Activated naive CD4-positive, alpha-beta T cell treated with anti-CD3 and anti-CD28 coated beads, Interleukin-2, amount 10 ng/mL, durations not matched to agents 7 days and 5 days (primary cell): ENCODE data around the gene CNN2.
A peak's percentile ranks its signal among the peaks of the same experiment; 100 is the strongest.

Experiments used
- CTCF ChIA-PET: fragments of 350-600 bp; sonication (Branson Sonifier 250); formaldehyde crosslinking; loops from one replicate; lab custom pipeline; 2021; ENCODE audit warnings: antibody characterized with exemption; lab: Charles Lee
- DNase-seq: peaks from one replicate; pipeline ENCODE4 v3.0.0-alpha.2; 2020
- H3K27ac Mint-ChIP-seq: one replicate; pipeline ENCODE4 v1.8.0; 2021; ENCODE audit warnings: mild to moderate bottlenecking, moderate library complexity, mixed read lengths
- H3K27me3 Mint-ChIP-seq: one replicate; pipeline ENCODE4 v1.8.0; 2021; ENCODE audit warnings: mild to moderate bottlenecking, mixed read lengths
- H3K36me3 Mint-ChIP-seq: one replicate; pipeline ENCODE4 v1.8.0; 2021; ENCODE audit warnings: mixed read lengths
- H3K4me1 Mint-ChIP-seq: one replicate; pipeline ENCODE4 v1.8.0; 2021; ENCODE audit warnings: mixed read lengths
- H3K4me3 Mint-ChIP-seq: one replicate; pipeline ENCODE4 v1.8.0; 2021; ENCODE audit warnings: mild to moderate bottlenecking, moderate library complexity, mixed read lengths
- H3K9me3 Mint-ChIP-seq: one replicate; pipeline ENCODE4 v1.8.0; 2021; ENCODE audit warnings: mixed read lengths

CNN2 gene

DNA sequence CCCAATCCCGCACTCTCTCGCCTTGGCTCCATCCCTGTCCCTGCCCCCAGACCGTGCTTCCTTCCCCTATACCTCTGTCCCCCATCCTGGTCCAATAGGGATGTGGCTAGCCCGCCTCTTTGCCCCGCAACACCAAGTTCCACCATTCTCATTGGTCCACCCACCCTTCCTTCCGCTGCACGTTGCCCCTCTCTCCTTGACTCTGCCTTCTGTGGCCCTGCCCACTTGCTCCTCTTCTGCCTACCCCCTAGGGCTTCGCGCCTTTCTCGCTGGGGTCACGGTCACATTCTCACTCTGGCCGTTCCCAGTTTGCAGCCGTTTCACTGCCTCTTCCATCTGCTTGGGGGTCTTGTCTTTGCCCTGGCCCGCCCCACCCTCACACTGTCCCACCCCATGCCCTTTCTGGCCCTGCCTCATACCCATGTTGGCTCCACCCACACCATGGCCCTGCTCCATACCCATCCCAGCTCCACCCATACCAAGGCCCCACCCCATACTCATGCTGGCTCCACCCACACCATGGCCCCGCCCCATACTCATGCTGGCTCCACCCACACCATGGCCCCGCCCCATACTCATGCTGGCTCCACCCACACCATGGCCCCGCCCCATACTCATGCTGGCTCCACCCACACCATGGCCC lies 36.1 kb downstream of the CNN2 start:
- no peaks in the 10 kb centered on the region for H3K27me3 Mint-ChIP-seq
- CTCF ChIA-PET: no interaction called here
- H3K4me3 Mint-ChIP-seq: no peak overlapping the region
- peak; percentile 65 for DNase-seq
- peaks cover 14% of the 10 kb centered on the region for H3K36me3 Mint-ChIP-seq
- H3K9me3 Mint-ChIP-seq: peaks cover 4% of the 10 kb centered on the region
- H3K27ac Mint-ChIP-seq: no peak overlapping the region
- peaks cover 46% of the 10 kb centered on the region for H3K4me1 Mint-ChIP-seq

DNA sequence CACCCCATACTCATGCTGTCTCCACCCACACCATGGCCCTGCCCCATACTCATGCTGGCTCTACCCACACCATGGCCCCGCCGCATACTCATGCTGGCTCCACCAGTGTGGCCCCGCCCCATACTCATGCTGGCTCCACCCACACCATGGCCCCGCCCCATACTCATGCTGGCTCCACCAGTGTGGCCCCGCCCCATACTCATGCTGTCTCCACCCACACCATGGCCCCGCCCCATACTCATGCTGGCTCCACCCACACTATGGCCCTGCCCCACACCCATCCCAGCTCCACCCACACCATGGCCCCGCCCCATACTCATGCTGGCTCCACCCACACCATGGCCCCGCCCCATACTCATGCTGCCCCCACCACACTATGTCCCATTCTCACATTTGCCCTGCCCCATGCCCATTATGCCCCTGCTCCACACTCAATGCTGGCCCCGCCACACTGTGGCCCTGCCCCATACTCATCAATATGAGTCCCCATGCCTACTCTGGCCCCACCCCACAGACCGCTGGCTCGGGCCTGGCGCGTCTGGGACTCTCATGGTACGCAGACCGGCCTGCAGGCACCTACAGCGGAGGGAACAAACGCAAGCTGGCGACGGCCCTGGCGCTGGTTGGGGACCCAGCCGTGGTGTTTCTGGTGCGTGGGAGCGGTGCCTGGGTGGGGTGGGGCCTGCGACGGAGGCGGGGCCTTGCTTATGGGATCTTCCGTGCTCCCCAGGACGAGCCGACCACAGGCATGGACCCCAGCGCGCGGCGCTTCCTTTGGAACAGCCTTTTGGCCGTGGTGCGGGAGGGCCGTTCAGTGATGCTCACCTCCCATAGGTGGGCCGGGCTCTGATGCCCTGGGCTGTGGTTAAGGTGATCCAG lies 36.9 kb downstream of the CNN2 start:
- CTCF ChIA-PET: no interaction called here
- H3K4me1 Mint-ChIP-seq: peaks cover 39% of the 10 kb centered on the region
- peaks cover 3% of the 10 kb centered on the region for H3K9me3 Mint-ChIP-seq
- peaks cover 14% of the 10 kb centered on the region for H3K36me3 Mint-ChIP-seq
- no peaks in the 10 kb centered on the region for H3K27me3 Mint-ChIP-seq
- peak overlapping the region; percentile 60 for H3K27ac Mint-ChIP-seq
- no peak overlapping the region for H3K4me3 Mint-ChIP-seq
- DNase-seq: peak; percentile 79

DNA sequence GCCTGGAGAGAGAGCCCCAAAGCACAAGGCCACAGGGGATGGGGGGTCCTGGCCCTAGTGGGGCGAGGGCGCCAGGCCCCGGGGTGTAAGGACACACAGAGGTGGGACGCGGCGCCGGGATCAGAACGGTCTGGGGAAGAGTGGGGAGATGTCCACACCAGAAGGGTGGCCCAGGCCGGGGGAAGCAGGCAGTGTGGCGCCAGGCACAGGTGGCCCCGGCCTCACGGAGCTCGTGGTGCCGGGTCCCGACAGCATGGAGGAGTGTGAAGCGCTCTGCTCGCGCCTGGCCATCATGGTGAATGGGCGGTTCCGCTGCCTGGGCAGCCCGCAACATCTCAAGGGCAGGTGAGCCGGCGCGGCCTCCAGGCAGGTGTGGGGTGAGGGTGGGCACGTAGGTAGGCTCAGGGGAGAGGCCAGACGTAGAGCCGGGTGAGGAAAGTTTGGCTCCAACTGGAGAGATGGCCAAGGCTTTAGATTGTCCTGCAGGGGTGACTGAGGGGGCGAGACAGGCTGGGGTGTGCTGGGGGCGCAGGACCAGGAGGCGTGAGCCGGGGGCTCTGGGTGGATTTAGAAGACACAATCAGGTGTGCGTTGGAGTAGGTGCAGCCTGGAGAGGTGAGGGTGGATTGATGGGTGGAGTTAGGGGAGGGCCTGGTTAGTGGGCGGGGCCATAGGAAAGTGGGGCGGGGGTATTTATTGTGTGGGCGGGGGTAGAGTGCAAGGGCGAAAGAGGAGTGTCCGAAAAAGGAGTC lies 37.7 kb downstream of the CNN2 start:
- CTCF ChIA-PET: interaction anchor here (0.7 to 1.6 kb wide), 8 partner anchors 12 to 38 kb away, joined by 3 to 10 read pairs (median 4); partner anchors contain the start of gene CNN2
- no peak overlapping the region for H3K4me3 Mint-ChIP-seq
- H3K27me3 Mint-ChIP-seq: no peaks in the 10 kb centered on the region
- no peak overlapping the region for H3K27ac Mint-ChIP-seq
- peaks cover 3% of the 10 kb centered on the region for H3K9me3 Mint-ChIP-seq
- DNase-seq: peak; percentile 22
- H3K4me1 Mint-ChIP-seq: peaks cover 41% of the 10 kb centered on the region
- H3K36me3 Mint-ChIP-seq: peaks cover 19% of the 10 kb centered on the region

DNA sequence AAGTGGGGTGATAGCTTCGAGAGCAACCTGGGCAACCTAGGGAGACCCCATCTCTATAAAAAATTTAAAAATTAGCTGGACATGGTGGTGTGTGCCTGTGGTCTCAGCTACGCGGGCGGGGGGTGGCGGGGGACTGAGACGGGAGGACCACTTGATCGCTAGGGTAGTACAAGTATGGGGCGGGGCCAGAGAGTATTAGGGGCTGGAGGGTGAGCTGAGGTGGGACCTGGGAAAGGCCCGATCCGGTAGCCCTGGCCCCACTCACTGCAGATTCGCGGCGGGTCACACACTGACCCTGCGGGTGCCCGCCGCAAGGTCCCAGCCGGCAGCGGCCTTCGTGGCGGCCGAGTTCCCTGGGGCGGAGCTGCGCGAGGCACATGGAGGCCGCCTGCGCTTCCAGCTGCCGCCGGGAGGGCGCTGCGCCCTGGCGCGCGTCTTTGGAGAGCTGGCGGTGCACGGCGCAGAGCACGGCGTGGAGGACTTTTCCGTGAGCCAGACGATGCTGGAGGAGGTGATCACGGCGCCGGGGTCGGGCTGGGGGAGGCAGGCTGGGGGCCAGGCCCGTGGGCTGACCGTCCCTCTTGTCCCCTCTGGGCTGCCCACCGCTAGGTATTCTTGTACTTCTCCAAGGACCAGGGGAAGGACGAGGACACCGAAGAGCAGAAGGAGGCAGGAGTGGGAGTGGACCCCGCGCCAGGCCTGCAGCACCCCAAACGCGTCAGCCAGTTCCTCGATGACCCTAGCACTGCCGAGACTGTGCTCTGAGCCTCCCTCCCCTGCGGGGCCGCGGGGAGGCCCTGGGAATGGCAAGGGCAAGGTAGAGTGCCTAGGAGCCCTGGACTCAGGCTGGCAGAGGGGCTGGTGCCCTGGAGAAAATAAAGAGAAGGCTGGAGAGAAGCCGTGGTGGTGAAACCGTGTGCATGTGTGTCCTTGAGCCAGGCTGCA lies 38.5 kb downstream of the CNN2 start:
- Mint-ChIP-seq H3K27me3 (no peaks in the 10 kb centered on the region), H3K36me3 (peaks cover 26% of the 10 kb centered on the region), H3K4me1 (peaks cover 46% of the 10 kb centered on the region), H3K9me3 (peaks cover 3% of the 10 kb centered on the region), H3K4me3 (peak overlapping the region; percentile 73), H3K27ac (peak overlapping the region; percentile 86)
- DNase-seq: peak; percentile 81
- CTCF ChIA-PET: interaction anchor here (0.7 to 1.6 kb wide), 11 partner anchors 8 to 39 kb away, joined by 3 to 10 read pairs (median 4); partner anchors contain the start of genes ABCA7 and CNN2

DNA sequence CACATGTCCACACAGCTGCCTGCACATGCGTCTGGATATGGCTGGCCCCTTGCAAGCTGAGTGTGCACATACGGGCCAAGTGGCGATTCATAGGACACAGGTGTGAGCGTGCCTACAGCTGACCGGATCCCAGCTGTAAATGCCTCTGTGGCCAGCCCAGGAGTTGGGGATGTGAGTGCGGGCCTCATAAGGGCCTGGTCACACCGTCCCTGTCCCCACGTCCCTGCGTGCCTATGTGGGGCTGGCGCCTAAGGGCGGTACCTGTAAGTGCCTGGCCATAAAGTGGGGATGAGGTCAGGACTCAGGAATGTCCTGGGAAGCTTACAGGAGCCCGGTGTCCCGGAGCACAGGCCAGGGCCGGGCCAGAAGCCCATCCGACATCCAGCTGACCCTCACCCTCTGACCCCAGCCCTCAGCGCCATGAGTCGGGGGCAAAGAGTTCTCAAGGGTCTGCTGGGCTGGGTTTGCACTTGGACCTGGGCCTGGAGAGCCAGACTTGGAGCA lies 39.2 kb downstream of the CNN2 start:
- Mint-ChIP-seq H3K9me3 (peaks cover 3% of the 10 kb centered on the region), H3K36me3 (peaks cover 28% of the 10 kb centered on the region), H3K27ac (peak overlapping the region; percentile 49), H3K27me3 (no peaks in the 10 kb centered on the region), H3K4me1 (peaks cover 53% of the 10 kb centered on the region), H3K4me3 (peak overlapping the region; percentile 73)
- peak; percentile 22 for DNase-seq
- CTCF ChIA-PET: interaction anchor here (0.8 to 3.2 kb wide), 6 partner anchors 9 to 26 kb away, joined by 3 to 13 read pairs (median 5); partner anchors contain the start of gene ABCA7

DNA sequence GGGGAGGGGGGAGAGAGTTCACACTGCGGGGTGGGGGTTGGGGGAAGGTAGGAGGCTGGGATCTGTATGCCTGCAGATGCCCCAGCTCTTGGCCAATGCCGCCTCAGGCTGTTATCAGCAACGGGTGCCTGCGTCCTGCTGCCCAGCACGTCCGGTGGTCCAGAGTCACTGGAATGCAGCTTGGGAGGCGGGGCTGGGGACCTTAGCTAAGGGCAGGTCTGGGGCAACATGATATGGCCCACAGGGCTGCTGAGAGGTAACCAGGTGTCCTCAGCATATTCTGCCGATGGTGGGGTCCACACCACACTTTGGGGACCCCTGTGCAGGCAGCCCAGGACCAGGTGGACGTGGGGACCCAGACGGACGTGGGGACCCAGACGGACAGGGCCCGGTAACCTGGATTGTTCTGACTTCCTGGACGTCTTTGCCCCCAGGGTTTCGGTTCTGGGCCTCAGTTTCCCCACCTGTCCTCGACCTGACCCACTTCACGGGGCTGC lies 39.9 kb downstream of the CNN2 start:
- Mint-ChIP-seq H3K4me3 (peak overlapping the region; percentile 73), H3K27me3 (no peaks in the 10 kb centered on the region), H3K27ac (peak overlapping the region; percentile 45), H3K4me1 (peaks cover 55% of the 10 kb centered on the region), H3K9me3 (peaks cover 3% of the 10 kb centered on the region), H3K36me3 (peaks cover 28% of the 10 kb centered on the region)
- CTCF ChIA-PET: interaction anchor here (1.2 to 3.2 kb wide), 4 partner anchors 10 to 126 kb away, joined by 3 to 13 read pairs (median 4); no protein-coding TSS in a partner anchor
- DNase-seq: no peak

DNA sequence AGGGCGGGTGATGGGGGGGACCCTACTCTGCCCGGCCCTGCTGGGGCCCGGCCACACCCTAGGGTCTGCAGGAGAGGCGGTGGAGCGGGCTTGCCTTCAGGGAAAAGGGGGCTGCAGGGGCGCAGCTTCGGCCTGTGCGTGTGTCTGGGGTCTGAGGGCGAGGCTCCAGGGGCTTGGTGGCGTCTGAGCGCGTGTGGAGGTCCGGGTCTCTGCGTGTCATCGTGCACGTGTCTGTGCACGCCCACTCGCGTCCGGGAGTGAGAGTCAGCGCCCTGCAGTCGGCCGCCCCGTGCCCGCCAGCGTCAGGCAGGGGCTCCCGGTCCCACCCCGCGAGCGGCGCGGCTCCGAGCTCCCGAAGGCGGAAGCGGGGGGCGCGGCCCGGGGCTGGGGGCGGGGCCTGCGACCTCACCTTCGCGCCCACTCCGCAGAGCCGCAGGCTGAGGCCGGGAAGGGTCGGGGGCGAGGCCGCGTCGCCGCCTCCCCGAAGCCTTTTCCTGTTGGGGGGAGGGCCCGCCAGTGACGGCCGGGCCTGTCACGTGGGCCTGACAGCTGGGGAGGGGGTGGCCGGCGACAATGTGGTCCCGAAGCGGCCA lies 40.4 kb downstream of the CNN2 start, which contains the start of gene ARHGAP45:
Gene ARHGAP45 (plus strand): TSS at position 420 of the 593 bp plus-strand sequence. CDS start 239 bp downstream, outside the sequence.
- peaks cover 3% of the 10 kb centered on the region for H3K9me3 Mint-ChIP-seq
- H3K27ac Mint-ChIP-seq: peak within 1 kb of the TSS; percentile 95
- DNase-seq: peak; percentile 91
- H3K4me3 Mint-ChIP-seq: peak within 1 kb of the TSS; percentile 86
- peaks cover 31% of the 10 kb centered on the region for H3K36me3 Mint-ChIP-seq
- no peaks in the 10 kb centered on the region for H3K27me3 Mint-ChIP-seq
- peaks cover 58% of the 10 kb centered on the region for H3K4me1 Mint-ChIP-seq
- CTCF ChIA-PET: interaction anchor here (1.1 to 3.2 kb wide), 4 partner anchors 10 to 126 kb away, joined by 3 to 13 read pairs (median 4); no protein-coding TSS in a partner anchor

DNA sequence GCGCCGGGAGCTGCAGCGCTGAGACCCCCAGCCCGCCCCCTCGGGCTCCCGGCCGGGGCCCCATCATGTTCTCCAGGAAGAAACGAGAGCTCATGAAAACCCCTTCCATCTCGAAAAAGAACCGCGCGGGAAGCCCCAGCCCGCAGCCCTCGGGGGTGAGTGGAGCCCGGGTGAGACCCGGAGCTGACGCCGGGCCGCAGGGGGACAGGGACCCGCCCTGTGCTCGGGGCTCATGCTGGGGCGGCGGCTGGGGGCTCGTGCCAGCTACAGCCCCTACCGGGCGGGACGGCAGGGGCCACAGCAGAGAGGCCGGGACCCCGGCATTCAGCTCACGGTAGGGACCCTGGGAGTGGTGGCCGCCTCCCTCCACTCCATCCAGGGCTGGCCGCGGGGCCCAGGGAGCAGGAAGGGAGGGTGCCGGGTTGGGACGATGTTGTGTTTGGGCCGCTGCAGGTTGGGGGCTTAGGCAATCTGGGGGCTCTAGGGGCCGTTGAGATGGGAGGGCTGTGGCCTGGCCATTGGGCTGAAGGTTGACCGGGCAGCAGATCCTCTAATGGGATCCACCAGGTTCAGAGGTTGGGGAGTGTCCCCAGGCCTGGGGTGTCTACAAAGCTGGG lies 41.0 kb downstream of the CNN2 start:
- CTCF ChIA-PET: interaction anchor here (0.6 to 3.2 kb wide), 7 partner anchors 9 to 297 kb away, joined by 3 to 13 read pairs (median 3); no protein-coding TSS in a partner anchor
- Mint-ChIP-seq H3K36me3 (peaks cover 35% of the 10 kb centered on the region), H3K27me3 (no peaks in the 10 kb centered on the region), H3K4me3 (peak overlapping the region; percentile 86), H3K9me3 (peaks cover 3% of the 10 kb centered on the region), H3K27ac (peak overlapping the region; percentile 95), H3K4me1 (peaks cover 64% of the 10 kb centered on the region)
- DNase-seq: no peak

DNA sequence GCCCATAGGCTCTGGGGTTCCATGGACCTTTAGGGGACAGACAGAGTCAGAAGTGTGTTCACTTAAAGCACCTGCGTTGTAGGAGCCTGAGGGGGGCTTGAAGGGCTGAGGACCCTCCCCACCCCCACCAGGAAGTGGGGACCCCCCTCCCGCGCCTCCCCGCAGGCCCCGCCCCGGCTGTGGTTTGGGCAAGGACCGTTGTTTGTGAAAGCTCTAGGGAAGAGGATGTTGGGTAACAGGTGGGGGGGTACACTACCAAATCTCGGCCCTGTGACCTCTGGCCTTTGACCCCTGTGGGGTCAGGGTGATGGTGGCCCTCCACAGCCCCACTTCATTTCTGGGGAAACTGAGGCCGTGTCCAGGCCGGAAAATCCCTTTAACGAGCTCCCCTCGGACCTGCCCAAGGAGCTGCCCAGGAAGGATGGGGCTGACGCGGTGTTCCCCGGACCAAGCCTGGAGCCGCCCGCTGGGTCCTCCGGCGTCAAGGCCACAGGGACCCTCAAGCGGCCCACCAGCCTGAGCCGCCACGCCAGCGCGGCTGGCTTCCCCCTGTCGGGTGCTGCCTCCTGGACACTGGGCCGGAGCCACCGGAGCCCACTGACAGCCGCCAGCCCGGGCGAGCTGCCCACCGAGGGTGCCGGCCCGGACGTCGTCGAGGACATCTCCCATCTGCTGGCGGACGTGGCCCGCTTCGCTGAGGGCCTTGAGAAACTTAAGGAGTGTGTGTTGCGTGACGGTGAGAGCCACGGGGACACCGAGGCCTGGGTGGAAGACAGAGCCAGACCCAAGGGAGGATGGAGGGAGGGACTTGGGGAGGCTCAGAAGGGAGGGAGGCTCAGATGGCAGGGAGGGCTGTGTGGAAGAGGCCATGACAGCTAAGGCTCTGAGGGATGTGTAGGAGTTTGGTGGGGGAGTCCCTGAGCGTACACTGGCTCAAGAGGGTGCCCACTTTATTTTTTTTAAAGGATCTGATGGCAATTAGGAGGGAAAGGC lies 41.9 kb downstream of the CNN2 start:
- Mint-ChIP-seq H3K9me3 (peaks cover under 1% of the 10 kb centered on the region), H3K27ac (peak overlapping the region; percentile 95), H3K4me3 (peak overlapping the region; percentile 86), H3K4me1 (peaks cover 69% of the 10 kb centered on the region), H3K27me3 (no peaks in the 10 kb centered on the region), H3K36me3 (peaks cover 40% of the 10 kb centered on the region)
- DNase-seq: peak; percentile 88
- CTCF ChIA-PET: interaction anchor here (0.6 to 3.2 kb wide), 7 partner anchors 8 to 297 kb away, joined by 3 to 13 read pairs (median 3); no protein-coding TSS in a partner anchor

DNA sequence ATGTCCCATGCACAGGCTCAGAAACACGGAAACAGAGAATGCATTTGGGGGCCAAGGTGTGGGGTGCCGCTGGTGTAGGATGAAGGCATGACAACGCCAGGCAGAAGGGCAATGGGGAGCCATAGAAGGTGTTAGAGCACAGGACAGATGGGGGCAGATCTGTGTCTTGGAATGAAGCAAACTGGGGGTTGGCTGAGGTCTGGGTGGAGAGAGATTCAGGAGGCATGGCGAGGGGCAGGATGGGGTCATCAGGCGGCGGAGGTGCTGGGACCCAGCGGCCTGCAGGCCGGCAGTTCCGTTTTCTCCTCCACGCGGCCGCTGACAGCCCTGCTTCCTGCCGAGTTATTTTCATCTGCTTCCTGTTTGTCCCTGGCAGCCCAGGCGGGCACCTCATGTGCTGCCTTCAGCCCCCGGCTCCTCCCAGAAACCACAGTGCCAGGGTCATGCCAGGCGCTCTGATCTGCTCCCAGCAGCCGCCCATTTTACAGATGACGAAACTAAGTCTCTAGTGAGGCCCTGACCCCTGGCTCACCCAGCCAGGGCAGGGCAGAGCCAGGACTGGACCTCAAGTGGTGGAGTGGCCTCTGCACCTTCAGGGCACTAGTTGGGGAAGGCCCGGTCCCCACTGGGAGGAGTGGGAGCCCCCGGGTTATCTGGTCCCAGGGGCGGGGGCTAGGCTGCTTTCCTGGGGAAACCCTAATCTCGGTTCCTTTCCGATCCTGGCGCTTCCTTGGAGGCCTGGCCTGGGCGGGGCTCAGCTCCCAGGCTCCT lies 42.8 kb downstream of the CNN2 start:
- H3K4me3 Mint-ChIP-seq: peak overlapping the region; percentile 86
- peak; percentile 88 for DNase-seq
- CTCF ChIA-PET: no interaction called here

More for the DNA sequence above, 42.8 kb downstream of the CNN2 start:
- Mint-ChIP-seq H3K36me3 (peaks cover 40% of the 10 kb centered on the region), H3K9me3 (no peaks in the 10 kb centered on the region), H3K27ac (peak overlapping the region; percentile 93), H3K4me1 (peaks cover 68% of the 10 kb centered on the region), H3K27me3 (no peaks in the 10 kb centered on the region)
